GM12878 (cell line): ENCODE results near the gene CNIH2. TPM values are rescaled to one million over a fixed set of nuclear protein-coding genes. Genes with fewer than 3 reads are reported as not detected.

Source experiments
- CBX3 ChIP-seq: fragments of 200-600 bp; sonication (generic); IDR thresholded peaks from 2 replicates; pipeline ENCODE4 v1.6.1; 2016; ENCODE audit warnings: low read depth, borderline replicate concordance
- CEBPB ChIP-seq, 2 experiments: fragments of 150-350 bp in 1 of 2; IDR thresholded peaks; 2 replicates each; pipeline ENCODE4 v1.6.1; 2012 to 2014; ENCODE audit warnings: low read depth in 2 of 2, low read length in 2 of 2, borderline replicate concordance in 1 of 2, inconsistent platforms in 1 of 2
- CHD2 ChIP-seq: IDR thresholded peaks from 2 replicates; pipeline ENCODE4 v1.6.1; 2011; ENCODE audit warnings: low read depth, low read length, improper control_type of control experiment, borderline replicate concordance
- E2F4 ChIP-seq: IDR thresholded peaks from 2 replicates; pipeline ENCODE4 v1.6.1; 2012; ENCODE audit warnings: low read depth, low read length, improper control_type of control experiment
- FOXK2 ChIP-seq: fragments of 450-650 bp; IDR thresholded peaks from 2 replicates; pipeline ENCODE4 v1.6.1; 2017; ENCODE audit warnings: mild to moderate bottlenecking, moderate library complexity
- HSF1 ChIP-seq: fragments of 150-350 bp; IDR thresholded peaks from 2 replicates; pipeline ENCODE4 v1.6.1; 2014; ENCODE audit warnings: mild to moderate bottlenecking, low read depth, low read length
- MLLT1 ChIP-seq: fragments of 450-650 bp; IDR thresholded peaks from 2 replicates; pipeline ENCODE4 v1.6.1; 2016; ENCODE audit warnings: mild to moderate bottlenecking
- MXI1 ChIP-seq: fragments of 150-350 bp; IDR thresholded peaks from 2 replicates; pipeline ENCODE4 v1.6.1; 2011; ENCODE audit warnings: low read depth, mild to moderate bottlenecking, inconsistent platforms, low read length, improper control_type of control experiment
- NFIC ChIP-seq: IDR thresholded peaks from 2 replicates; pipeline ENCODE4 v1.6.1; 2012; ENCODE audit warnings: low read depth, mild to moderate bottlenecking, inconsistent platforms, low read length, moderate library complexity
- NRF1 ChIP-seq: conservative IDR thresholded peaks from 2 replicates; pipeline ENCODE4 v1.6.1; 2011; ENCODE audit warnings: mild to moderate bottlenecking, low read depth, low read length, improper control_type of control experiment
- RB1 ChIP-seq: fragments of 450-650 bp; formaldehyde crosslinking; IDR thresholded peaks from 2 replicates; pipeline ENCODE4 v1.6.1; 2017; ENCODE audit warnings: mild to moderate bottlenecking, borderline replicate concordance
- RELA ChIP-seq: fragments of 450-650 bp; IDR thresholded peaks from 2 replicates; pipeline ENCODE4 v1.8.0; 2014; ENCODE audit warnings: borderline replicate concordance; ENCODE audit not compliant: partially characterized antibody
- SMC3 ChIP-seq: IDR thresholded peaks from 2 replicates; pipeline ENCODE4 v1.6.1; 2011; ENCODE audit warnings: low read length, improper control_type of control experiment, borderline replicate concordance
- TARDBP ChIP-seq: IDR thresholded peaks from 2 replicates; pipeline ENCODE4 v1.6.1; 2016; ENCODE audit warnings: borderline replicate concordance
- TCF12 ChIP-seq: IDR thresholded peaks from 2 replicates; pipeline ENCODE4 v1.6.1; 2011; ENCODE audit warnings: low read depth, mild to moderate bottlenecking, low read length
- WRNIP1 ChIP-seq: IDR thresholded peaks from 2 replicates; pipeline ENCODE4 v1.6.1; 2011; ENCODE audit warnings: low read depth, low read length, improper control_type of control experiment, borderline replicate concordance
- YY1 ChIP-seq: IDR thresholded peaks from 2 replicates; pipeline ENCODE4 v1.6.1; 2011; ENCODE audit warnings: low read depth, mild to moderate bottlenecking, low read length
- ZNF24 ChIP-seq: fragments of 450-650 bp; IDR thresholded peaks from 2 replicates; pipeline ENCODE4 v1.6.1; 2017; ENCODE audit warnings: antibody characterized with exemption, mild to moderate bottlenecking
- ZNF384 ChIP-seq: IDR thresholded peaks from 2 replicates; pipeline ENCODE4 v1.6.1; 2012; ENCODE audit warnings: low read depth, mild to moderate bottlenecking, low read length, improper control_type of control experiment, borderline replicate concordance
- ZNF622 ChIP-seq: fragments of 450-650 bp; IDR thresholded peaks from 2 replicates; pipeline ENCODE4 v1.6.1; 2017; ENCODE audit warnings: mild to moderate bottlenecking, inconsistent platforms
- ZNF687 ChIP-seq: fragments of 450-650 bp; IDR thresholded peaks from 2 replicates; pipeline ENCODE4 v1.6.1; 2017; ENCODE audit warnings: mild to moderate bottlenecking, moderate library complexity
- ZSCAN29 ChIP-seq: fragments of 450-650 bp; IDR thresholded peaks from 2 replicates; pipeline ENCODE4 v1.6.1; 2017; ENCODE audit warnings: mild to moderate bottlenecking, moderate library complexity
- ZZZ3 ChIP-seq: IDR thresholded peaks from 2 replicates; pipeline ENCODE4 v1.6.1; 2011; ENCODE audit warnings: low read depth; ENCODE audit not compliant: control insufficient read depth, insufficient read length
- polyA plus RNA-seq, 11 experiments: library from polyadenylated mRNA; depleted of rRNA in 4 of 11; unstranded in 6 of 11; stranded (reverse) in 5 of 11; fragments of >200 nt; fragmentation: Nextera tagmentation in 4 of 11; fragmentation: Illumina TruSeq in 1 of 11; extraction: Ambion mirVana in 4 of 11; extraction: Trizol in 1 of 11; gene quantifications; 1 replicate in 1 of 11; 2 replicates in 10 of 11; pipeline versions ENCODE4 v1.2.1 to v1.2.3, GENCODE V29; 2011 to 2016; ENCODE audit warnings: inconsistent platforms in 2 of 11, missing spikeins in 2 of 11, low read depth in 1 of 11
- total RNA-seq, 4 experiments: library from RNA; depleted of rRNA in 3 of 4; stranded (reverse); fragments of >200 nt in 3 of 4; fragmentation: Illumina TruSeq in 1 of 4; extraction: Trizol in 1 of 4; gene quantifications; 2 replicates each; pipeline versions ENCODE4 v1.2.1 to v1.2.3, GENCODE V29; 2013 to 2021

Gene CNIH2
- total and polyA plus RNA-seq, 10 of the 15 experiments (the other 5 are each of a cell fraction or from before 2014, with no cell fraction given) = 0.07 to 1.3 (median 0.68) TPM; not detected in 2

- TF ChIP-seq ZZZ3 (no peak), ZNF622 (no peak), YY1 (no peak), CBX3 (no peak), ZNF384 (no peak), NRF1 (no peak), ZNF24 (no peak), CHD2 (peak; percentile 98), MLLT1 (peak; percentile 47; the same call in 1 of the 2 replicates), HSF1 (no peak), RB1 (0 out of 2 replicates have a peak, but pooled peaks have one; percentile 11), ZSCAN29 (no peak), WRNIP1 (no peak), MXI1 (no peak), CEBPB (IDR thresholded peaks at IDR 0.05; ENCODE audit: borderline replicate concordance in 1 of 2, low read depth in 2 of 2, low read length in 2 of 2) (no peak), NFIC (no peak), TARDBP (peak; percentile 12; the same call in 1 of the 2 replicates), SMC3 (no peak), FOXK2 (peak; percentile 92), E2F4 (no peak), RELA (no peak), TCF12 (no peak), ZNF687 (peak; percentile 39; the same call in 1 of the 2 replicates)
Observed at GRCh38 chr11:66267379-66268243, 10.4 kb upstream of the CNIH2 start (continued).
